ENCODE measurements around the gene ORMDL1. TPM values are rescaled to one million over a fixed set of nuclear protein-coding genes. Genes with fewer than 3 reads are reported as not detected.
A peak's percentile ranks its signal among the peaks of the same experiment; 100 is the strongest.

The ORMDL1 gene
- total and polyA plus RNA-seq, 2 experiments from 2014 or later, result 50.5 to 84.2 TPM

- H3K79me2 ChIP-seq (replicated peaks; ENCODE audit: insufficient read depth), result peaks cover 77% of the 10 kb centered on the region
- H3K4me1 ChIP-seq (ENCODE audit: insufficient read depth), result 0 out of 2 replicates have a peak, but pooled peaks cover 5% of the 10 kb centered on the region
- Mint-ChIP-seq H3K36me3 (ENCODE audit: low read depth) (peaks cover 60% of the 10 kb centered on the region), H3K27me3 (ENCODE audit: insufficient read depth, low read depth, poor library complexity) (peaks cover 2% of the 10 kb centered on the region), H3K27ac (peak overlapping the region; percentile 95), H3K4me1 (peaks cover 21% of the 10 kb centered on the region), H3K4me3 (peak overlapping the region; percentile 95), H3K9me3 (no peaks in the 10 kb centered on the region)
- peak overlapping the region; percentile 93 for H3K27ac ChIP-seq (ENCODE audit: low read depth)
- peak; percentile 2; the same call in 1 of the 3 replicates for ATAC-seq
- H3K36me3 ChIP-seq (ENCODE audit: insufficient read depth), result peaks cover 20% of the 10 kb centered on the region
- H3K27me3 ChIP-seq (ENCODE audit: insufficient read depth), result no peaks in the 10 kb centered on the region
- H4K20me1 ChIP-seq (replicated peaks; ENCODE audit: insufficient read depth), result peaks cover 8% of the 10 kb centered on the region; the same call in 1 of the 2 replicates
- no peak overlapping the region for H2AFZ ChIP-seq
- H3K4me3 ChIP-seq, result peak overlapping the region; percentile 60
- DNase-seq (ENCODE audit: low spot score), result no peak
- TF ChIP-seq CREB1 (CRISPR knock-in tag; IDR thresholded peaks at IDR 0.05; ENCODE audit: low read depth) (no peak), POLR2AphosphoS5 (IDR thresholded peaks at IDR 0.05; ENCODE audit: low read depth) (no peak), ZNF331 (CRISPR knock-in tag; IDR thresholded peaks at IDR 0.05; ENCODE audit: low read depth) (no peak), ZNF114 (CRISPR knock-in tag; IDR thresholded peaks at IDR 0.05) (no peak)
- H3F3A ChIP-seq (replicated peaks; ENCODE audit: low read depth), result no peaks in the 10 kb centered on the region
- peak overlapping the region; percentile 75 for H3K4me2 ChIP-seq
- H3K9me2 ChIP-seq (ENCODE audit: insufficient read depth), result no peaks in the 10 kb centered on the region
Measured at GRCh38 chr2:189783451-189783926, 650 bp downstream of the ORMDL1 start.

- Histone ChIP-seq H2AFZ (no peak overlapping the region), H3F3A (replicated peaks; ENCODE audit: low read depth) (no peaks in the 10 kb centered on the region), H3K36me3 (ENCODE audit: insufficient read depth) (peaks cover 23% of the 10 kb centered on the region), H3K27me3 (ENCODE audit: insufficient read depth) (no peaks in the 10 kb centered on the region), H4K20me1 (replicated peaks; ENCODE audit: insufficient read depth) (peaks cover 10% of the 10 kb centered on the region; the same call in 1 of the 2 replicates), H3K4me2 (peak overlapping the region; percentile 75), H3K79me2 (replicated peaks; ENCODE audit: insufficient read depth) (peaks cover 71% of the 10 kb centered on the region), H3K4me1 (ENCODE audit: insufficient read depth) (0 out of 2 replicates have a peak, but pooled peaks cover 5% of the 10 kb centered on the region), H3K9me2 (ENCODE audit: insufficient read depth) (no peaks in the 10 kb centered on the region), H3K4me3 (peak overlapping the region; percentile 60; the same call in 1 of the 2 replicates), H3K27ac (ENCODE audit: low read depth) (no peak overlapping the region)
- peaks cover 21% of the 10 kb centered on the region for H3K4me1 Mint-ChIP-seq
- H3K36me3 Mint-ChIP-seq (ENCODE audit: low read depth), result peaks cover 66% of the 10 kb centered on the region
- H3K9me3 Mint-ChIP-seq, result no peaks in the 10 kb centered on the region
- peaks cover 5% of the 10 kb centered on the region for H3K27me3 Mint-ChIP-seq (ENCODE audit: insufficient read depth, low read depth, poor library complexity)
- H3K27ac Mint-ChIP-seq, result no peak overlapping the region
- DNase-seq (ENCODE audit: low spot score), result no peak
- no peak for ATAC-seq
- peak overlapping the region; percentile 95 for H3K4me3 Mint-ChIP-seq
- no peak for TF ChIP-seq STAT1 (IDR thresholded peaks at IDR 0.05; ENCODE audit: unreplicated experiment)
- no peak for TF ChIP-seq ETS1 (IDR thresholded peaks at IDR 0.05)
- TF ChIP-seq CREB1 (CRISPR knock-in tag; IDR thresholded peaks at IDR 0.05; ENCODE audit: low read depth), result no peak
- no peak for TF ChIP-seq REST (IDR thresholded peaks at IDR 0.05; ENCODE audit: unreplicated experiment)
- TF ChIP-seq ZNF114 (CRISPR knock-in tag; IDR thresholded peaks at IDR 0.05), result no peak
- TF ChIP-seq ZNF462 (CRISPR knock-in tag; IDR thresholded peaks at IDR 0.05), result no peak
- no peak for TF ChIP-seq NANOG (IDR thresholded peaks at IDR 0.05; ENCODE audit: borderline replicate concordance)
- no peak for TF ChIP-seq JUNB (IDR thresholded peaks at IDR 0.05; ENCODE audit: unreplicated experiment)
- TF ChIP-seq POLR2AphosphoS5 (IDR thresholded peaks at IDR 0.05; ENCODE audit: low read depth), result no peak
- no peak for TF ChIP-seq EZH2phosphoT487 (IDR thresholded peaks at IDR 0.05; ENCODE audit: unreplicated experiment)
Measured at GRCh38 chr2:189782221-189782671, 1.9 kb downstream of the ORMDL1 start.

All from GM23338 (cell line).